WTC11 (cell line): ENCODE data around the gene TMED4. TPM values are rescaled to one million over a fixed set of nuclear protein-coding genes. Genes with fewer than 3 reads are reported as not detected.

Experiments
- ATAC-seq: fragments of 200-7000 bp; cut with Tn5 transposase; 2 replicates; pipeline ENCODE4 v1.10.0; 2021; ENCODE audit warnings: mild to moderate bottlenecking, moderate library complexity
- CTCF ChIA-PET: fragments of 300-600 bp; sonication (Branson Sonifier 250); formaldehyde crosslinking; loops from one replicate; lab custom pipeline; 2021; ENCODE audit warnings: antibody characterized with exemption; lab: Charles Lee
- POLR2A ChIA-PET: fragments of 350-600 bp; sonication (Branson Sonifier 250); formaldehyde crosslinking; loops from one replicate; lab custom pipeline; 2021; ENCODE audit warnings: antibody characterized with exemption; lab: Charles Lee
- DNase-seq: peaks from one replicate; pipeline ENCODE4 v3.0.0; 2021; ENCODE audit warnings: low spot score
- H3K27ac Mint-ChIP-seq: 2 replicates; pipeline ENCODE4 v1.8.0; 2021; ENCODE audit warnings: mixed read lengths
- H3K27me3 Mint-ChIP-seq: 2 replicates; pipeline ENCODE4 v1.8.0; 2021; ENCODE audit warnings: low read depth, mild to moderate bottlenecking, moderate library complexity, mixed read lengths
- H3K36me3 Mint-ChIP-seq: 2 replicates; pipeline ENCODE4 v1.8.0; 2021; ENCODE audit warnings: mixed read lengths
- H3K4me1 Mint-ChIP-seq: 2 replicates; pipeline ENCODE4 v1.8.0; 2022; ENCODE audit warnings: mixed read lengths
- H3K4me3 Mint-ChIP-seq: 2 replicates; pipeline ENCODE4 v1.8.0; 2021; ENCODE audit warnings: mild to moderate bottlenecking, moderate library complexity, mixed read lengths
- H3K9me3 Mint-ChIP-seq: 2 replicates; pipeline ENCODE4 v1.8.0; 2021; ENCODE audit warnings: mixed read lengths
- E2F4 ChIP-seq: sonication (generic); formaldehyde crosslinking; IDR thresholded peaks from 2 replicates; pipeline ENCODE4 v1.8.1; 2022; ENCODE audit warnings: low read depth, mild to moderate bottlenecking, moderate library complexity, missing genetic modification reagents, borderline replicate concordance
- GABPB1 ChIP-seq: sonication (generic); formaldehyde crosslinking; IDR thresholded peaks from 2 replicates; pipeline ENCODE4 v1.8.1; 2023; ENCODE audit warnings: mild to moderate bottlenecking, missing genetic modification reagents
- IRF2 ChIP-seq: sonication (generic); formaldehyde crosslinking; IDR thresholded peaks from 2 replicates; pipeline ENCODE4 v1.8.0; 2022; ENCODE audit warnings: low read depth, missing genetic modification reagents, borderline replicate concordance
- JUN ChIP-seq: sonication (generic); formaldehyde crosslinking; IDR thresholded peaks from 2 replicates; pipeline ENCODE4 v1.8.0; 2023; ENCODE audit warnings: mild to moderate bottlenecking, missing genetic modification reagents
- MAX ChIP-seq: sonication (generic); formaldehyde crosslinking; IDR thresholded peaks from 2 replicates; pipeline ENCODE4 v1.8.0; 2022; ENCODE audit warnings: mild to moderate bottlenecking, missing genetic modification reagents
- NR1H2 ChIP-seq: sonication (generic); formaldehyde crosslinking; IDR thresholded peaks from 2 replicates; pipeline ENCODE4 v1.9.0; 2021; ENCODE audit warnings: mild to moderate bottlenecking, moderate library complexity, missing genetic modification reagents
- NR3C1 ChIP-seq: sonication (generic); formaldehyde crosslinking; conservative IDR thresholded peaks from 2 replicates; pipeline ENCODE4 v1.8.1; 2023; ENCODE audit warnings: low read depth, mild to moderate bottlenecking, missing genetic modification reagents
- SMAD3 ChIP-seq: sonication (generic); formaldehyde crosslinking; IDR thresholded peaks from 2 replicates; pipeline ENCODE4 v1.8.0; 2022; ENCODE audit warnings: missing genetic modification reagents, mild to moderate bottlenecking, borderline replicate concordance
- STAT6 ChIP-seq: sonication (generic); formaldehyde crosslinking; conservative IDR thresholded peaks from 2 replicates; pipeline ENCODE4 v1.8.1; 2023; ENCODE audit warnings: mild to moderate bottlenecking, low read depth, missing genetic modification reagents, moderate library complexity
- TEAD1 ChIP-seq: sonication (generic); formaldehyde crosslinking; IDR thresholded peaks from 2 replicates; pipeline ENCODE4 v1.8.0; 2022; ENCODE audit warnings: mild to moderate bottlenecking, missing genetic modification reagents
- TEAD4 ChIP-seq: sonication (generic); formaldehyde crosslinking; IDR thresholded peaks from 2 replicates; pipeline ENCODE4 v1.8.0; 2022; ENCODE audit warnings: mild to moderate bottlenecking, missing genetic modification reagents
- USF1 ChIP-seq: sonication (generic); formaldehyde crosslinking; IDR thresholded peaks from 2 replicates; pipeline ENCODE4 v1.8.0; 2022; ENCODE audit warnings: mild to moderate bottlenecking, missing genetic modification reagents
- ZMAT4 ChIP-seq: fragments of 250-450 bp; sonication (Bioruptor Pico); IDR thresholded peaks from 2 replicates; pipeline ENCODE4 v1.9.0; 2021; ENCODE audit warnings: mild to moderate bottlenecking
- ZNF532 ChIP-seq: fragments of 250-450 bp; sonication (Bioruptor Pico); IDR thresholded peaks from 2 replicates; pipeline ENCODE4 v1.9.0; 2021; ENCODE audit warnings: mild to moderate bottlenecking, borderline replicate concordance
- ZNF671 ChIP-seq: fragments of 250-450 bp; sonication (Bioruptor Pico); IDR thresholded peaks from 2 replicates; pipeline ENCODE4 v1.8.0; 2021; ENCODE audit warnings: mild to moderate bottlenecking
- ZSCAN18 ChIP-seq: fragments of 250-450 bp; sonication (Bioruptor Pico); IDR thresholded peaks from 2 replicates; pipeline ENCODE4 v2.1.2; 2022; ENCODE audit warnings: mild to moderate bottlenecking, moderate library complexity
- total RNA-seq: library from RNA; stranded (reverse); gene quantifications from 3 replicates; pipeline ENCODE4 v1.2.3, GENCODE V29; 2021

Gene TMED4
- total RNA-seq, 1 experiment from 2014 or later = 58.6 TPM

GRCh38 chr7:44590910-44591309 is 8.9 kb upstream of the TMED4 start (continued):
- TF ChIP-seq E2F4 (CRISPR knock-in tag) = no peak

- H3K27ac Mint-ChIP-seq = peak overlapping the region; percentile 72; the same call in 1 of the 2 replicates
- ChIA-PET POLR2A (interaction anchor here (0.7 kb wide), 1 partner anchor 52 kb away, joined by 5 read pairs; no protein-coding TSS in a partner anchor), CTCF (interaction anchor here (0.8 to 1.2 kb wide), 2 partner anchors 54 to 168 kb away, joined by 3 read pairs; no protein-coding TSS in a partner anchor)
- H3K27me3 Mint-ChIP-seq = no peaks in the 10 kb centered on the region
- no peaks in the 10 kb centered on the region for H3K36me3 Mint-ChIP-seq
- H3K9me3 Mint-ChIP-seq = no peaks in the 10 kb centered on the region
- H3K4me3 Mint-ChIP-seq = no peak overlapping the region
- TF ChIP-seq GABPB1 (CRISPR knock-in tag) (no peak), NR3C1 (CRISPR knock-in tag) (no peak), NR1H2 (no peak)
- peaks cover under 1% of the 10 kb centered on the region for H3K4me1 Mint-ChIP-seq
- DNase-seq = no peak
- ATAC-seq = no peak
Measured at GRCh38 chr7:44587843-44588711, 6.0 kb upstream of the TMED4 start.

- ChIA-PET CTCF (interaction anchor here (1.7 kb wide), 2 partner anchors 18 to 264 kb away, joined by 6 to 14 read pairs; partner anchors contain the start of gene H2AZ2), POLR2A (interaction anchor here (0.6 to 1.8 kb wide), 5 partner anchors 9 to 265 kb away, joined by 3 to 11 read pairs (median 7); partner anchors contain the start of genes DDX56, H2AZ2, NUDCD3 and OGDH)
- TF ChIP-seq IRF2 (CRISPR knock-in tag) (no peak), SMAD3 (CRISPR knock-in tag) (no peak), TEAD1 (CRISPR knock-in tag) (no peak), ZNF532 (no peak), GABPB1 (CRISPR knock-in tag) (no peak), MAX (CRISPR knock-in tag) (no peak), ZSCAN18 (CRISPR knock-in tag) (no peak), ZMAT4 (CRISPR knock-in tag) (no peak), STAT6 (CRISPR knock-in tag) (no peak), TEAD4 (no peak), USF1 (no peak), JUN (CRISPR knock-in tag) (no peak), ZNF671 (CRISPR knock-in tag) (no peak), E2F4 (CRISPR knock-in tag) (no peak)
- Mint-ChIP-seq H3K36me3 (peaks cover 21% of the 10 kb centered on the region), H3K27me3 (no peaks in the 10 kb centered on the region), H3K4me3 (peak overlapping the region; percentile 92), H3K4me1 (peaks cover 13% of the 10 kb centered on the region), H3K9me3 (no peaks in the 10 kb centered on the region), H3K27ac (peak overlapping the region; percentile 98)
- no peak for ATAC-seq
- DNase-seq = no peak
Measured at GRCh38 chr7:44583146-44583865, 1.3 kb upstream of the TMED4 start.
